Activated CD8-positive, alpha-beta memory T cell treated with anti-CD3 and anti-CD28 coated beads, Interleukin-2, amount 50 U/mL, for 1 hour (primary cell): ENCODE results near the gene CDHR1.

ENCODE experiments used
- DNase-seq: peaks from one replicate; pipeline ENCODE4 v3.0.0-alpha.2; 2020; ENCODE audit errors: extremely low read depth

CDHR1 gene

DNA sequence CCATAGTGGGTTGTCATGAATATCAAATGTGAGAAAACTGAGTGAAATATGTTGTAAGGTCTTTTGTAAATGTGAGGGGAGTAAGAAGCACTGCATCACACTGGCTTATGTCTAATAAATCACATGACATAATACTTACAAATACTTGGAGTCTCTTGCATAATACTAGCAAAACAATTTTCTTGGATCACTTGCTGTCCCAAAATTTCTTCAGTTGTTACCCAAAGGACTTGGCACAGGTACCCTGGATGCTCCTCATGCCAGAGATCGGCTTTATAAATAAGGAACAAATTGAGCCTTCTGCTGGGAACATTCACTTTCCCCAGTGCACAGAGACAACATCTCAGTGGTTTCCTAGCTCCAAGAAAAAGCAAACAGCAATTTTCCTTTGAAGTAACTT is 36.0 kb downstream of the CDHR1 start:
- DNase-seq, result no peak

DNA sequence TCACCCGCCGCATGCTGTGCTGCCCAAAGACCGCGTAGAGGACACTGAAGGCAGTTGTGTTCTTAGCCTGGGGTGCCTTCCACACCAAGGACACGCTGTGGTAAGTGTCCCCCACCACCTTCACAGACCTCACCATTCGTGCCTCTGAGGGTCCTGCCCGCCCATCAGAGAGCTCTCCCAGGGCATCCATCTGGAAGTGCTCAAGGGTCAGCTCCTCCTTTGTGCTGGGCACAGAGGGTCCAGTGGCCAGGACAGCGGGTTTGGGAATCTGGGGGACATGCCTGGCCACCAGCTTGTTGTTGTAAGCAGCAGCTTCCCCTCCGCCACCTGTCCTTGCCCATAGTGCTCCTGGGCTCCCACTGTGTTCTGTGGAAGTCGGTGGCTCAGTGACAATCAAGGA is 38.0 kb downstream of the CDHR1 start:
- no peak for DNase-seq

DNA sequence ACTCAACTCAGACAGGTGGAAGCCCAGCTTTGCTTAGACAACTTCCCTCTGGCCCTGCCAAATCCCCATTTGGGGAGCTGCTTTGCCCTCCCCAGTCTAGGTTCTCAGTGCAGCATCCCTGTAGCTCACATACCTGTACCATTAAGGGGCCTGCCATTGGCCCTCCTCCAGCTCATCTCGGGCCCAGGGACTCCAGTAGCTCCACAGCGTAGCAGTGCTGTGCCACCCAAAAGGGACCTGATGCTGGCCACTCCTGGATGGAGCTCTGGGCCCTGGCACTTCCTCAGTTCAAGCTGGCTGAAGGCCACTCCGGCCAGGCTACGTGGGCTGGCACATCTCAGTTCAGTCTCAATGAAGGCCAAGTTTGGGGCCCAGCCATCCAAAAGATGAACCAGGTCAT is 39.6 kb downstream of the CDHR1 start:
- no peak for DNase-seq

DNA sequence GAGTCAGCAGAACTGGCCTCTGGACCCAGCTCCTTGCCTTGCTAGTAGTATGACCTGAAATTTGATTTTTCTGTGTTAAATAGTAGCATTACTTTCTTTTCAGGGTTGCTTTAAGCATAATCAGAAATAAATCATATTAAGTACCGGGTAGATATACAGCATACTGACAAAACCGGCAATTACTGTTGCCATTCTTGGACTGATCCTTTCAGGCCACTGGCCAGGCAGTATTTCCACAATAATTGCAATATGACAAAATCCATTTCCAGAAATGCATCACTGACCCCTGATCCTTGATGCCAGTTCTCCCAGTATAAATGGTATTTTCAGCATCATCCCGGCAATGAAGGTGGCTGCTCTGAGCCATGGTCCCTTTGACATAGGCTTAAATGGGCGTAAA is 40.1 kb downstream of the CDHR1 start:
- no peak for DNase-seq

DNA sequence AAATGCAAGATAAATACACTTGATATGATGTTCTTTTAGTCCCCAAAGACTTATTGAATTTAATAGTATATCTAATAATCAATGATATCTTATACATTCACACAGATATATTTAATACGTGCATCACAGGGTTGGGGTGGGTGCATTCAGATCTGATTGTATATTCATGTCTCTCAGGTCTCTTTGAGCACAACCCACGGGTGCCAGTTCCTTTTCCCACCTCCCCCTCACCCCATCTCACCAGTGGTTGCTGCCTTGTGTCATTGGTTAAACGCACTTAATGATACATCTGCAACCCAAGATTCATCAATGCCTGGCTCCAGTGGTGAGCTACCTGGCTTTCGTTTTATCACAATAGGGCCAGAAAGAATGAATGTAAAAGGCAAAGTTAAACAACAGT is 40.8 kb downstream of the CDHR1 start:
- DNase-seq, result no peak

DNA sequence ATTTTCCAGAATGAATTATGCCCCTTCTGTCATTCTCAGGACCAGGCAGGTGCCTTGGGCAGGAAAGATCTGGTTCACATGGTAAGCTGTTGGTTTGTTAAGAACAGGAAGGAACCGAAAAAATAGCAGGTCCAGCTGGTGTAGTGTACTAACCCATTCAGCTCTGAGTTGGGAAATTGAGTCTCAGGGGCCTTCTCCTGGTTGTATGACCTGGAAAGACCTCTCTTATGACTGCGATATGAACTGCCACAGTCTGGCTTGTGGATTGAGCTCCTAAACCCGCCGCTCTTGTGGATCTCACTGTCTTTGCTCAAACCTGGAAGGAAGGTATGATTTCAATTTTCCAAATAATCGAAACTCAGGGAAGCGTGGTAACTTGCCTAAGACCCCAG is 42.5 kb downstream of the CDHR1 start:
- no peak for DNase-seq

- DNase-seq, result no peak
Measured at GRCh38 chr10:84237199-84238051, 43.1 kb downstream of the CDHR1 start.

DNA sequence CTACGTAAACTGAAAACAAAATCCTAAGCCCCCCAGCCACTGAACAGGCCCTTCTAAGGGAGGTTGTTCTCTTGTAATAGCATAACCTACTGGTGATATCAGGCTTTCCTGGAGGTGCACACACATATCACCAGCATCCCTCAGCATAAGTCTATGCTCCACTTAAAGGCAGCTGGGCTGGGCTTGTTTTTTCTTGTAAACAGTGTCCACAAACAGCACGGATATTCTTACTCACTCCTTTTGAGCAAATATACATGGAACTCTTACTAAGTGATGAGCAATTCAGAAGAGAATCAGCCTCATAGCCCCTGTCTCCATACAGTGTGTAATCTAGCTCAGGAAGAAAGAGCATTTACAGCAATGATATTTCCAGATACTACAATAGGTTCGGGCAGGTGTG is 44.6 kb downstream of the CDHR1 start:
- DNase-seq, result no peak

DNA sequence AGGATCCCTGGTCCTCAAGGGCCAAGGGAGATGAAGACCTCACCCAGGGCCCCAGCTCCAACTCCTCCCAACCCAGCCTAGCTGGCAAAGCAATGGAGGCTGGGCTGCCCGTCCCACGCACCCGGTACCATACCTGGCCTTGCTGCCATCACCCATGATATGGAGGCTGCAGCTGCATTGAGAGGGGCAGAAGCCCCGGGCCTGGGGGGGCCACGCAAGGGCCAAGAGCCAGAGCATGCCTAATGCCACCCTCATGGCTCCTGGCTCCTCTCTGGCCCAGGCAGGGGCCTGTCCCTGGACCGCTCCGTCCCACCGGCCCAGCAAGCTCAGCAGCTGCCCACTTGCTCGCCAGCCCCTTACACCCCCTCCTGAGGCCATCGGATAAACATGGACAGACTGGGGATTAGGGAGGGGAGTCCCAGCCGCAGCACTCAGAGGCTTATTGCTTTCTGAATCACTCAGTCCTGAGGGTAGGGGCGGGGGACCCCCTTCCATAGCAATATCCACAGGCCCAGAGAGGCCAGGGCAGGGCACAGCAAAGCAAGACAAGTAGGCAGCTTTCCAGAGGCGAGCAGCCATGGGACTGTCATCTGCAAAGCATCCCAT is 47.0 kb downstream of the CDHR1 start, which contains the start of gene LRIT1:
TSS of gene LRIT1 (minus strand) at position 362 of the 606 bp plus-strand sequence. CDS start at position 255, 107 bp downstream.
- no peak for DNase-seq

GRCh38 chr10:84243759-84244158 is 49.4 kb downstream of the CDHR1 start:
- no peak for DNase-seq

DNA sequence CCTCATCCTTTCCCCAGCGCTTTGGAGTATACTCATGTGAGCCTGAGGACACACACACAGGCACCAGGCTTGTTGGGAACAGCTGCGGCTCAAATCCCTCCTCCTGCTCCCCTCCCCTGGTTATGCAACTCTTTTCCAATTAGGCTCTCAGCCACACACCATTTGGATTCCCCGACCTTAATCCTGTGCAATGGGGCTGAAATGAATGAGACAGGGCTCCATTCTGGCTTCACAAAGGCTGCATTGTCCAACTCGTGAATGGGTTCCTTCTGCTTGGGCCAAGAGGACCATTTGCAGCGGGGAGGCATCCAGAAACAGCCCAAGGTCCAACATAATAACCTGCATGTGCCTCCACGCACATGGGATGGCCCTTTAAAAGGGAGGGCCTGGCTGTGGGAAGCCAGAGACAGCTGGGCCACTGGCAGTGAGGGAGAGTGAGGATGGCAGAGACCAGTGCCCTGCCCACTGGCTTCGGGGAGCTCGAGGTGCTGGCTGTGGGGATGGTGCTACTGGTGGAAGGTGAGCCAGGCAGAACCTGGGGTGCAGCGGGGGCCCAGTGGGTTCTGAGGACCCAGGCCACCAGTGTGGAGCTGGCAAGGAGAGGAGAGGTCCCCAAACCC is 50.4 kb downstream of the CDHR1 start, which contains the start of gene RGR:
TSS of gene RGR (plus strand) at position 403 of the 620 bp plus-strand sequence. CDS start at position 441, 38 bp downstream.
- no peak for DNase-seq

DNA sequence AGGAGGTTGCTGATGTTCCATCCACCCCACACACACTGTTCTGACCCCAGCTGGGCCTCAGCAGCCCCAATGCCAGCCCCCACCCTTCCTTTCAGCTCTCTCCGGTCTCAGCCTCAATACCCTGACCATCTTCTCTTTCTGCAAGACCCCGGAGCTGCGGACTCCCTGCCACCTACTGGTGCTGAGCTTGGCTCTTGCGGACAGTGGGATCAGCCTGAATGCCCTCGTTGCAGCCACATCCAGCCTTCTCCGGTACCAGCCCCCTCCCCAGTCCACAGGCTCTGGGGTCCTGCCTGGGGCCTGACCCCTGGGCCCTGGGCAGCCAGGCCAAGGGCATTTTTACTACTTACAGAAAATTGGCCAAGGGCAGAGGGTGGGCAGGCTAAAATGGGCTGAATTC is 53.2 kb downstream of the CDHR1 start:
- no peak for DNase-seq

GRCh38 chr10:84248794-84249193 is 54.5 kb downstream of the CDHR1 start:
- no peak for DNase-seq

DNA sequence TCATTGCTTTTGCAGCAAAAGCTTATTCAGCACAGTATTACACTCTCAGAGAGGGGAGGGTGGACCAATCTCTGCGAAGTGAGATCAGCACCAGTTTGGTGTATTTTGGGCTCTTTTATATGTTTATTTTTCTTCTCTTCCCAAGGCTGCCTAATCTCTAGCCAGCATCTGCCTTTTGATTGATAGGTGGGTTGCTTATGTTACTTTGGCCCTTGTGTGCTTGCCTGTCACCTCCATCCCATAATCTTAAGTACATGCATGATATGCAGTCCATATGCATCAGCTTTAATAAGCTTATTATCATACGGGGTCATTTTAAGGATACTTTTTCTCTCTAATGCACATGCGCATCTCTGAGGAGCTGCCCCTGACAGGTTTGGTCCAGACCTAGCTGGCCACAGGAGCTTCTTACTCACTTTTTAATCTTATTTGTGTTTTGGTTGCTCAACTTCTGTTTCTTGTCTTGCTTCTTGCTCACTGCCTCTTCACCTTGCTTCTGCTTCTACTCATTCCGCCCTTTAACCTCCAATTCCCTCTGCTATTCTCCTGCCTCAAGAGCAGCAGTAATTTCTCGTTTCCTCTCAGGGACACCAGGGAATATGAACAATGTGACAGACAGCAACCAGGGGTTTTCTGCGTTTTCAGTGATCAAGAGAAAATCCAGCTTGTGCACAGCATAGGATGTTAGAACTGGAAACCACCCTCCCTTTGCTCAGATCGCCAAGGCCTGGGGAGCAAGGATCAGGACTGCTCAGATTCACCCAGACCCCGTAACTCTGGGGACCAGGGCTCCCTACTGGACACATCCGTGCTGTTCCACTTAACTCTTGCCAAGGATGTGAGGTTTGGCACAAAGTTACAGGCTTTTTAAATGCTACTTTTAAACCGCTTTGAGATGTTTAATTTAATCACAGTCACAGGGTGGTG is 60.5 kb downstream of the CDHR1 start:
- no peak for DNase-seq

GRCh38 chr10:84256510-84257342 is 62.4 kb downstream of the CDHR1 start:
- no peak for DNase-seq

- DNase-seq, result no peak
Measured at GRCh38 chr10:84257343-84258020, 63.1 kb downstream of the CDHR1 start.

GRCh38 chr10:84258034-84258695 is 63.8 kb downstream of the CDHR1 start:
- DNase-seq, result no peak

DNA sequence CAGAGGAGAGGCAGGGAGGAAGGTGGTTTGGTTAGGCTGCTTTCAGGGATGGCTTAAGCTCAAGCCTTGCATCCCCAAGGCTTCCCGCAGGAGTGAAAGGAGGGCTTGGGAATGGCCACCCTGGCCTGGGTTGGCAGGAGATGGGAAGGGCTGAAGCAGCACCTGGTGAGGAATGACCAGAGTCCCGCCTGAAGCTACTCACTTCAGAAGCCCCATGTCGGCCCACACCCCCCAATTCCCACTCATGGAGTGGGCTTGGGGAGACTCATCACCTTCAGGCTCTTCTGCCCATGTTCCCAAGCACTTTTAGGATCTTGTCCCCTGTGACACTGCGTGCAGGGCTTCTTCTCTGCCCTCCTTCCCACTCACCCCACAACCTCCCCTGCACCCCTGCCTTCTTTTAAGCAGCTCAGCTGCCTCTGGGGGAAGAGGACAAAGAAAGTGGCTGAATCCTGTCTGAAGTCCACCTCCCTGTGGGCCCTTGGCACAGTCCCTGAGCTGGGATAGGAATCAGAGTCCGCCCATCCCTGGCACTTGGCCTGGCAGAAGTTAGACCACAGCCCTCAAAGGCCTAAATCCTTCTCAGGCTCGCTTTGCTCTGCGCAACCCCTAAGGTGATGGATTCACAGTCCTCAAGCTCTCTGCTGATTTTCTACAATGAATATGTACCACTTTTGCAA is 67.0 kb downstream of the CDHR1 start:
- no peak for DNase-seq
